GM12878 (cell line): ENCODE results near the gene AP4B1. TPM values are rescaled to one million over a fixed set of nuclear protein-coding genes. Genes with fewer than 3 reads are reported as not detected.
A peak's percentile ranks its signal among the peaks of the same experiment; 100 is the strongest.

Experiments used
- ASH2L ChIP-seq: fragments of 300-600, 200-600 bp; sonication (generic); IDR thresholded peaks from 2 replicates; pipeline ENCODE4 v1.6.1; 2017; ENCODE audit warnings: low read depth, mild to moderate bottlenecking, borderline replicate concordance
- ATF7 ChIP-seq: fragments of 450-650 bp; IDR thresholded peaks from 2 replicates; pipeline ENCODE4 v1.6.1; 2016; ENCODE audit warnings: low read depth, mild to moderate bottlenecking
- BACH1 ChIP-seq: fragments of 450-650 bp; IDR thresholded peaks from 2 replicates; pipeline ENCODE4 v1.6.1; 2017; ENCODE audit warnings: mild to moderate bottlenecking, borderline replicate concordance
- CEBPB ChIP-seq, 2 experiments: fragments of 150-350 bp in 1 of 2; IDR thresholded peaks; 2 replicates each; pipeline ENCODE4 v1.6.1; 2012 to 2014; ENCODE audit warnings: low read depth in 2 of 2, low read length in 2 of 2, borderline replicate concordance in 1 of 2, inconsistent platforms in 1 of 2
- GATAD2B ChIP-seq: fragments of 450-650 bp; conservative IDR thresholded peaks from 2 replicates; pipeline ENCODE4 v1.6.1; 2017; ENCODE audit warnings: low read depth, mild to moderate bottlenecking, moderate library complexity
- NKRF ChIP-seq: fragments of 450-650 bp; conservative IDR thresholded peaks from 2 replicates; pipeline ENCODE4 v1.6.1; 2017; ENCODE audit warnings: mild to moderate bottlenecking, moderate library complexity
- RB1 ChIP-seq: fragments of 450-650 bp; formaldehyde crosslinking; IDR thresholded peaks from 2 replicates; pipeline ENCODE4 v1.6.1; 2017; ENCODE audit warnings: mild to moderate bottlenecking, borderline replicate concordance
- RELA ChIP-seq: fragments of 450-650 bp; IDR thresholded peaks from 2 replicates; pipeline ENCODE4 v1.8.0; 2014; ENCODE audit warnings: borderline replicate concordance; ENCODE audit not compliant: partially characterized antibody
- RELB ChIP-seq: fragments of 450-650 bp; IDR thresholded peaks from 2 replicates; pipeline ENCODE4 v1.6.1; 2017; ENCODE audit warnings: low read depth, mild to moderate bottlenecking, moderate library complexity
- RFX5 ChIP-seq: IDR thresholded peaks from 2 replicates; pipeline ENCODE4 v1.6.1; 2011; ENCODE audit warnings: low read depth, low read length, improper control_type of control experiment
- SMAD5 ChIP-seq: IDR thresholded peaks from 2 replicates; pipeline ENCODE4 v1.6.1; 2016; ENCODE audit warnings: antibody characterized with exemption, low read depth
- SP1 ChIP-seq: IDR thresholded peaks from one replicate; pipeline ENCODE4 v1.6.1; 2011; ENCODE audit warnings: low read depth, low read length
- SREBF1 ChIP-seq: IDR thresholded peaks from 2 replicates; pipeline ENCODE4 v1.6.1; 2012; ENCODE audit warnings: mild to moderate bottlenecking, low read length
- polyA plus RNA-seq, 11 experiments: library from polyadenylated mRNA; depleted of rRNA in 4 of 11; unstranded in 6 of 11; stranded (reverse) in 5 of 11; fragments of >200 nt; fragmentation: Nextera tagmentation in 4 of 11; fragmentation: Illumina TruSeq in 1 of 11; extraction: Ambion mirVana in 4 of 11; extraction: Trizol in 1 of 11; gene quantifications; 1 replicate in 1 of 11; 2 replicates in 10 of 11; pipeline versions ENCODE4 v1.2.1 to v1.2.3, GENCODE V29; 2011 to 2016; ENCODE audit warnings: inconsistent platforms in 2 of 11, missing spikeins in 2 of 11, low read depth in 1 of 11
- total RNA-seq, 4 experiments: library from RNA; depleted of rRNA in 3 of 4; stranded (reverse); fragments of >200 nt in 3 of 4; fragmentation: Illumina TruSeq in 1 of 4; extraction: Trizol in 1 of 4; gene quantifications; 2 replicates each; pipeline versions ENCODE4 v1.2.1 to v1.2.3, GENCODE V29; 2013 to 2021

Gene AP4B1
- total and polyA plus RNA-seq, 10 of the 15 experiments (the other 5 are each of a cell fraction or from before 2014, with no cell fraction given) = 27.2 to 61.0 (median 33.0) TPM

GRCh38 chr1:113905435-113905861 lies 849 bp upstream of the AP4B1 start (continued):
- TF ChIP-seq SMAD5 (no peak), RELA (no peak), SREBF1 (no peak), GATAD2B (peak; percentile 83; the same call in 1 of the 2 replicates), RB1 (0 out of 2 replicates have a peak, but pooled peaks have one; percentile 0), RFX5 (no peak), CEBPB (IDR thresholded peaks at IDR 0.05; ENCODE audit: borderline replicate concordance in 1 of 2, low read depth in 2 of 2, low read length in 2 of 2) (0 out of 4 replicates have a peak, but pooled peaks of 1 of the 2 experiments have one; percentile 0), BACH1 (peak; percentile 71; the same call in 1 of the 2 replicates), RELB (no peak), NKRF (peak; percentile 99; the same call in 1 of the 2 replicates), ASH2L (0 out of 2 replicates have a peak, but pooled peaks have one; percentile 38), SP1 (no peak), ATF7 (no peak)
